Keratinocyte (primary cell): ENCODE data around the gene MAML2.

ENCODE experiments used
- EZH2 ChIP-seq: IDR thresholded peaks from one replicate; pipeline ENCODE4 v1.6.1; 2012; ENCODE audit warnings: inconsistent platforms, mild to moderate bottlenecking, low read length, moderate library complexity
- TF ChIP-seq, protein P1 (sequence below), 3 experiments: IDR thresholded peaks in 1 of 3; conservative IDR thresholded peaks in 1 of 3; optimal IDR thresholded peaks in 1 of 3; 2 replicates in 2 of 3; 3 replicates in 1 of 3; pipeline versions ENCODE3 to v1.5.1; 2011; ENCODE audit warnings: low read length in 3 of 3, mild to moderate bottlenecking in 3 of 3, moderate library complexity in 2 of 3, control low read depth in 1 of 3, inconsistent platforms in 1 of 3; ENCODE audit not compliant: insufficient read depth in 2 of 3; ENCODE audit errors: extremely low read depth in 1 of 3

DNA sequence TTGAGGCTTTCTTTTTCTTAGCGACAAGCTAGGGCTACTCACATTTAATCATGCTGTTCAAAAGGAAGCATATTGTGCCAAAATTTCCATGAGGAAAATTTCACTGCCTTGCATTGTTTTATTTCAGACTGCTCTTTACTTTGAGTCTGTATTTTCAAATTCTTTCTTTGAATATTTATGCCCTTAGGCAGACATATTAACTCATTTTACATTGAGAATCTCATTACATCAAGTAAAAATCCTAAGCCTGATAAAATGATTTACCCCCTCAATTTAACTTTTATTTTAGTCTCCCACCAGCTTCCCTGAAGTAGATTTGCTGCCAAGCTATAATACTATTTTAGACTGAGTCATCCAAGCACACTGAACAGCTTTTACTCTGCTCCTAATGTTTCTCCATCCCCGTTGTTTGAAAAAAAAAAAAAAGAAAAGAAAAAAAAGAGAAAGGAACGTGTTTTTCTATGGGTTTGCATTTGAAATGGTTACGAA, 229.8 kb downstream of the MAML2 start:
- no peak for TF ChIP-seq EZH2
- TF ChIP-seq, protein P1, sequence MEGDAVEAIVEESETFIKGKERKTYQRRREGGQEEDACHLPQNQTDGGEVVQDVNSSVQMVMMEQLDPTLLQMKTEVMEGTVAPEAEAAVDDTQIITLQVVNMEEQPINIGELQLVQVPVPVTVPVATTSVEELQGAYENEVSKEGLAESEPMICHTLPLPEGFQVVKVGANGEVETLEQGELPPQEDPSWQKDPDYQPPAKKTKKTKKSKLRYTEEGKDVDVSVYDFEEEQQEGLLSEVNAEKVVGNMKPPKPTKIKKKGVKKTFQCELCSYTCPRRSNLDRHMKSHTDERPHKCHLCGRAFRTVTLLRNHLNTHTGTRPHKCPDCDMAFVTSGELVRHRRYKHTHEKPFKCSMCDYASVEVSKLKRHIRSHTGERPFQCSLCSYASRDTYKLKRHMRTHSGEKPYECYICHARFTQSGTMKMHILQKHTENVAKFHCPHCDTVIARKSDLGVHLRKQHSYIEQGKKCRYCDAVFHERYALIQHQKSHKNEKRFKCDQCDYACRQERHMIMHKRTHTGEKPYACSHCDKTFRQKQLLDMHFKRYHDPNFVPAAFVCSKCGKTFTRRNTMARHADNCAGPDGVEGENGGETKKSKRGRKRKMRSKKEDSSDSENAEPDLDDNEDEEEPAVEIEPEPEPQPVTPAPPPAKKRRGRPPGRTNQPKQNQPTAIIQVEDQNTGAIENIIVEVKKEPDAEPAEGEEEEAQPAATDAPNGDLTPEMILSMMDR (optimal IDR thresholded peaks at IDR 0.05 in 1 of 3, IDR thresholded peaks at IDR 0.05 in 1 of 3, conservative IDR thresholded peaks at IDR 0.05 in 1 of 3; ENCODE audit: extremely low read depth in 1 of 3, insufficient read depth in 2 of 3, low read length in 3 of 3): no peak
